ENCODE measurements around the gene DGKB. TPM values are rescaled to one million over a fixed set of nuclear protein-coding genes. Genes with fewer than 3 reads are reported as not detected.
"Not testable (repeated sequence)": the region's sequence is repeated elsewhere in the genome, so short reads cannot be mapped to it uniquely, and the experiment has no call there.

Gene DGKB
- total and polyA plus RNA-seq, 8 donors, result 0.16 to 1.3 (median 0.40) TPM

DNA sequence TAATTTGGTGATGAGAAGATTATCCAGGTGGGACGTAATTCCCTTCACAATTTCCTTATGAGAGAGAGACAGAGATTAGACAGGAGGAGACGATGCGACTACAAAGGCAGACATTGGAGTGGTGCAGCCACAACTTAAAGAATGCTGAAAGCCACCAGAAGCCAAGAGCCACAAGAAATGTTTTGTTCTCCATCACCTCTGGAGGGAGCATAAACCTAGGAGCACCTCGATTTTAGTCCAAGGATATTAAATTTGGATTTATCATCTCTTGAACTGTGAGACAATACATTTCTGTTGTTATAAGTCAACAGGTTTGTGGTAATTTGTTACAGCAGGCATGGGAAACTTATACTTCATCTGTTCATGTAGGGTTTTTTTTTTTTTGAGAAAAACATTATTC lies 418.9 kb downstream of the DGKB start:
- 65 to 81% methylated on average over 4 of the region's 4 CpGs for WGBS, 2 donors
- no peaks in the 10 kb centered on the region for H3K36me3 ChIP-seq
- no peaks in the 10 kb centered on the region for H3K27me3 ChIP-seq
- ATAC-seq, result no peak
- no peak overlapping the region for H3K4me3 ChIP-seq
- no peak for DNase-seq
- no peak for FAIRE-seq
- no peak overlapping the region for H3K27ac ChIP-seq
- TF ChIP-seq, protein P1, sequence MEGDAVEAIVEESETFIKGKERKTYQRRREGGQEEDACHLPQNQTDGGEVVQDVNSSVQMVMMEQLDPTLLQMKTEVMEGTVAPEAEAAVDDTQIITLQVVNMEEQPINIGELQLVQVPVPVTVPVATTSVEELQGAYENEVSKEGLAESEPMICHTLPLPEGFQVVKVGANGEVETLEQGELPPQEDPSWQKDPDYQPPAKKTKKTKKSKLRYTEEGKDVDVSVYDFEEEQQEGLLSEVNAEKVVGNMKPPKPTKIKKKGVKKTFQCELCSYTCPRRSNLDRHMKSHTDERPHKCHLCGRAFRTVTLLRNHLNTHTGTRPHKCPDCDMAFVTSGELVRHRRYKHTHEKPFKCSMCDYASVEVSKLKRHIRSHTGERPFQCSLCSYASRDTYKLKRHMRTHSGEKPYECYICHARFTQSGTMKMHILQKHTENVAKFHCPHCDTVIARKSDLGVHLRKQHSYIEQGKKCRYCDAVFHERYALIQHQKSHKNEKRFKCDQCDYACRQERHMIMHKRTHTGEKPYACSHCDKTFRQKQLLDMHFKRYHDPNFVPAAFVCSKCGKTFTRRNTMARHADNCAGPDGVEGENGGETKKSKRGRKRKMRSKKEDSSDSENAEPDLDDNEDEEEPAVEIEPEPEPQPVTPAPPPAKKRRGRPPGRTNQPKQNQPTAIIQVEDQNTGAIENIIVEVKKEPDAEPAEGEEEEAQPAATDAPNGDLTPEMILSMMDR (IDR thresholded peaks at IDR 0.05), result no peak
- H3K4me1 ChIP-seq, result peaks cover 0 to 5% (median 0%) of the 10 kb centered on the region in 3 donors
- intact Hi-C loops (cut with DNase I), result no loop called here
- no peaks in the 10 kb centered on the region for H3K9me3 ChIP-seq

DNA sequence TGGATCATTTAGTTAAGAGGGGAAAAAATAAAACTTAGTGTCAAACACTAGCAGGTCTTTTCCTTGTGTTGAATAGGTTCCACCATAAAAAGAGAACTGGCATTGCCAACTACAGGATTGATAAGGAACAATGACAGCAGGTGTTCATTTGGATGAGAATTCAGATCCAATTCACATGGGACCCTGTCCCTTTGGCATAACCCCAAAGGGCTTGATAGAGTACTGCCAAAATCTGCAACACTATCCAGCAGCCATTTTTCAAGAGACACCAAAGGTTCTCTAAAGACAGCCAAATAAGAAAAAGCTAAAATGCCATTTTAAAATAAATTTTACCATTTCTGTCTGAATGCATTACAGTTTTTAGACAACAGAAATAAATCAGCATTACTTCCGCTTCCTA lies 422.3 kb downstream of the DGKB start:
- WGBS, 2 donors, result 83 to 92% methylated on average over 1 of the region's 1 CpG
- H3K4me1 ChIP-seq, result peaks cover 0 to 5% (median 0%) of the 10 kb centered on the region in 3 donors
- no peaks in the 10 kb centered on the region for H3K27me3 ChIP-seq
- FAIRE-seq (no peak), DNase-seq (no peak), ATAC-seq (peak in 1 of 4 donors; percentile 29)
- H3K4me3 ChIP-seq, result no peak overlapping the region
- no peak overlapping the region for H3K27ac ChIP-seq
- TF ChIP-seq, protein P1 (IDR thresholded peaks at IDR 0.05), result no peak
- no peaks in the 10 kb centered on the region for H3K36me3 ChIP-seq
- intact Hi-C loops (cut with DNase I), result no loop called here
- no peaks in the 10 kb centered on the region for H3K9me3 ChIP-seq

DNA sequence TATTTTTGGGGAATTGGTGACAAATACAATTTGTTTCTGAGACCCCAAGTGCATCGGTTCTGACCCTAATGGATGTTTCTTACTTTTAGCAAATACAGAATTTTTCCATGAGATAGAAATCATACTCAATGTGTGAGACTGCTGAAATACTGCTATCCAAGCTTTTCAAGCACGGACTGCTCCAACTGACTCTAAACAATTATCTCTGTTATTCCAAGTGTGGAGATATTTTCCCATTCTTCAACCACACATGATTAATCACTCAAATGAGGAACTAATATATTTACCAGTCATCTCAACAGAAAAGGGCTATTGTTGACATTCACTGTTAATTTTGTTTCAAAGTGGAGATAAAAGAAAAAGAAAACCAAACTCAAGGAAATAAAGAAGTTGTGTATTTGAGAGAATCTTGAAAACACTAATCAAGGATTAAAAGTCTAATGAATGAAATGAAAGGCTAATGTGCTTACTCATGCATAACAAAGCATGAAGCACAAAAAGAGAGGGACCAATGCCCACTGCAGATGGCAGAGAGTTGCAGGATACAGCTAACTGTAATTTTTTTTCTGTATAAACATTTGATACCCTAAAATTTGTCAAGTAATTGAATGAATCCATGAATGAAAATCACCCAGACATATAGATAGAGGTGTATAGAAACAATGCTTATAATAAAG lies 423.6 kb downstream of the DGKB start:
- no peak for FAIRE-seq

DNA sequence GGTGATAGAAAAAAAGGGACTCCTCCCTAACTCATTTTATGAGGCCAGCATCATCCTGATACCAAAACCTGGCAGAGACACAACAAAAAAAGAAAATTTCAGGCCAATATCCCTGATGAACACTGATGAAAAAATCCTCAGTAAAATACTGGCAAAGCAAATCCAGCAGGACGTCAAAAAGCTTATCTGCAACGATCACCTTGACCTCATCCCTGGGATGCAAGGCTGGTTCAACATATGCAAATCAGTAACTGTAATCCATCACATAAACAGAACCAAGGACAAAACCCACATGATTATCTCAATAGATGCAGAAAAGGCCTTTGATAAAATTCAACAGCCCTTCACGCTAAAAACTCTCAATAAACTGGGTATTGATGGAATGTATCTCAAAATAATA lies 440.8 kb downstream of the DGKB start:
- ATAC-seq; H3K27ac ChIP-seq; DNase-seq; H3K4me1 ChIP-seq; intact Hi-C loops (cut with DNase I); H3K4me3 ChIP-seq; H3K9me3 ChIP-seq; H3K27me3 ChIP-seq; H3K36me3 ChIP-seq; FAIRE-seq: not testable (repeated sequence)
- 36 to 44% methylated on average over 3 of the region's 3 CpGs for WGBS, 2 donors

More for the DNA sequence above, 423.6 kb downstream of the DGKB start:
- Histone ChIP-seq H3K36me3 (no peaks in the 10 kb centered on the region), H3K4me1 (peaks cover 0 to 5% (median 0%) of the 10 kb centered on the region in 3 donors), H3K4me3 (no peak overlapping the region), H3K27me3 (no peaks in the 10 kb centered on the region), H3K27ac (no peak overlapping the region), H3K9me3 (no peaks in the 10 kb centered on the region)
- TF ChIP-seq, protein P1 (IDR thresholded peaks at IDR 0.05), result no peak
- intact Hi-C loops (cut with DNase I), result no loop called here
- ATAC-seq (no peak), DNase-seq (no peak)
- WGBS, 2 donors, result 57 to 59% methylated on average over 2 of the region's 2 CpGs

DNA sequence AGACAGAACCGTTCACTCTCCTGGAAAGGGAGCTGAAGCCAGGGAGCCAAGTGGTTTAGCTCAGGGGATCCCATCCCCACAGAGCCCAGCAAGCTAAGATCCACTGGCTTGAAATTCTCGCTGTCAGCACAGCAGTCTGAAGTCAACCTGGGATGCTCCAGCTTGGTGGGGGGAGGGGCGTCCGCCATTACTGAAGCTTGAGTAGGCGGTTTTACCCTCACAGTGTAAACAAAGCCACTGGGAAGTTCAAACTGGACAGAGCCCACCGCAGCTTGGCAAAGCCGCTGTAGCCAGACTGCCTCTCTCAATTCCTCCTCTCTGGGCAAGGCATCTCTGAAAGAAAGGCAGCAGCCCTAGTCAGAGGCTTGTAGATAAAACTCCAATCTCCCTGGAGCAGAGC lies 443.7 kb downstream of the DGKB start:
- H3K27ac ChIP-seq; FAIRE-seq; H3K36me3 ChIP-seq; intact Hi-C loops (cut with DNase I); H3K4me1 ChIP-seq; ATAC-seq; H3K27me3 ChIP-seq; H3K4me3 ChIP-seq; DNase-seq; H3K9me3 ChIP-seq: not testable (repeated sequence)
- 77 to 84% methylated on average over 6 to 7 of the region's 7 CpGs for WGBS, 2 donors
